Neuron (in vitro differentiated cells): ENCODE results near the gene MMD.
"Not testable (repeated sequence)": the region's sequence is repeated elsewhere in the genome, so short reads cannot be mapped to it uniquely, and the experiment has no call there.

ENCODE experiments used
- H2AFZ ChIP-seq: one replicate; pipeline ENCODE4 v1.6.1; 2013; ENCODE audit warnings: low read depth, mild to moderate bottlenecking, inconsistent platforms, low read length, moderate library complexity
- H3K27me3 ChIP-seq: one replicate; pipeline ENCODE4 v1.6.1; 2013; ENCODE audit warnings: low read length; ENCODE audit not compliant: insufficient read depth
- H3K36me3 ChIP-seq: one replicate; pipeline ENCODE4 v1.6.1; 2013; ENCODE audit warnings: low read length; ENCODE audit not compliant: insufficient read depth
- H3K4me1 ChIP-seq: one replicate; pipeline ENCODE4 v1.6.1; 2013; ENCODE audit warnings: low read length; ENCODE audit not compliant: insufficient read depth
- H3K4me3 ChIP-seq: 2 replicates; pipeline ENCODE4 v1.5.1; 2013; ENCODE audit warnings: mild to moderate bottlenecking, low read length, moderate library complexity
- H3K9me3 ChIP-seq: one replicate; pipeline ENCODE4 v1.6.1; 2013; ENCODE audit warnings: low read length

The MMD gene

GRCh38 chr17:55436224-55437158 lies 14.9 kb upstream of the MMD start:
- Histone ChIP-seq H3K36me3 (no peaks in the 10 kb centered on the region), H2AFZ (no peak overlapping the region), H3K4me3 (no peak overlapping the region), H3K27me3 (no peaks in the 10 kb centered on the region), H3K9me3 (no peaks in the 10 kb centered on the region), H3K4me1 (peaks cover 4% of the 10 kb centered on the region)

GRCh38 chr17:55435408-55435807 lies 13.8 kb upstream of the MMD start:
- no peak overlapping the region for H3K4me3 ChIP-seq
- no peaks in the 10 kb centered on the region for H3K36me3 ChIP-seq
- H3K27me3 ChIP-seq: no peaks in the 10 kb centered on the region
- peaks cover 4% of the 10 kb centered on the region for H3K4me1 ChIP-seq
- H3K9me3 ChIP-seq: no peaks in the 10 kb centered on the region
- H2AFZ ChIP-seq: no peak overlapping the region

- H3K9me3 ChIP-seq: no peaks in the 10 kb centered on the region
- H3K4me1 ChIP-seq: peaks cover 4% of the 10 kb centered on the region
- H2AFZ ChIP-seq: no peak overlapping the region
- H3K27me3 ChIP-seq: no peaks in the 10 kb centered on the region
- no peak overlapping the region for H3K4me3 ChIP-seq
- no peaks in the 10 kb centered on the region for H3K36me3 ChIP-seq
Observed at GRCh38 chr17:55434721-55435120, 13.1 kb upstream of the MMD start.

DNA sequence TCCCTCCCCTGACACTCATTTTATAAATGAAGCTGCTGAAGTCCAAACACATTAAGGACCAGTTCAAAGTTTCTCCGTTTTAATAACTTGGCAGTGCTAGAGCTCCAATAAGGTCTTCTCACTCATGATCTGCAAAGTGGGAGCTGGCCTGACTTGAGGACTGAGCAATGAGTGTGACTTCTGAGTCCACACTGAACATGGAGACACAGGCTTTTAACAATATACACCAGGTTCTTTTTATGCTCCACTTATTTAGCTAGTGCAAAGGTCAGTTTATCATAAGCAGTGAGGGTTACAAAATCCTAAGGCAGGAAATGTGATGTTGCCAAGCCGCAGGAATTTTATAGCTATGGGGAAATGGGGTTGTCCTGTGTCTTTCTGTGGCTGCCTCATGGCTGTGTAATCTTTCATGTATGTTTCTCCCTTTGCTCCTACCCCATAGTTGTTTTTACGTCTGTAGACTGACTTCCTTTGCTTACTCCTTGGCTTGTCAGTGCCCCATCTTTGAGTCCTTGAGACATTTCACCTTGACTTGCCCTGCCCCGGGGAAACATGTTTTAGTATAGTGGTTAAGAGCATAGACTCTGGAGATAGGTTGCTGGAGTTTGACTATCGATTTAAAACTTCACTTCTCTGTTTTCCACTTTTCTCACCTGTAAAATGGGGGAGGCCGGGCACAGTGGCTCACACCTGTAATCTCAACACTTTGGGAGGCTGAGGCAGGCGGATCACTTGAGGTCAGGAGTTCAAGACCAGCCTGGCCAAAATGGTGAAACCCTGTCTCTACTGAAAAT lies 12.2 kb upstream of the MMD start:
- Histone ChIP-seq H3K9me3 (no peaks in the 10 kb centered on the region), H3K27me3 (no peaks in the 10 kb centered on the region), H3K4me3 (no peak overlapping the region), H2AFZ (no peak overlapping the region), H3K4me1 (peaks cover 4% of the 10 kb centered on the region), H3K36me3 (no peaks in the 10 kb centered on the region)

GRCh38 chr17:55433029-55433628 lies 11.5 kb upstream of the MMD start:
- Histone ChIP-seq H3K4me1 (peaks cover 4% of the 10 kb centered on the region), H3K9me3 (no peaks in the 10 kb centered on the region), H2AFZ (no peak overlapping the region), H3K27me3 (no peaks in the 10 kb centered on the region), H3K36me3 (no peaks in the 10 kb centered on the region), H3K4me3 (no peak overlapping the region)

GRCh38 chr17:55432358-55433028 lies 10.9 kb upstream of the MMD start:
- Histone ChIP-seq H3K36me3 (no peaks in the 10 kb centered on the region), H3K4me3 (no peak overlapping the region), H3K27me3 (no peaks in the 10 kb centered on the region), H3K9me3 (no peaks in the 10 kb centered on the region), H2AFZ (no peak overlapping the region), H3K4me1 (peaks cover 4% of the 10 kb centered on the region)

GRCh38 chr17:55431914-55432313 lies 10.3 kb upstream of the MMD start:
- not testable (repeated sequence) for H3K27me3 ChIP-seq, H3K4me3 ChIP-seq, H3K4me1 ChIP-seq

DNA sequence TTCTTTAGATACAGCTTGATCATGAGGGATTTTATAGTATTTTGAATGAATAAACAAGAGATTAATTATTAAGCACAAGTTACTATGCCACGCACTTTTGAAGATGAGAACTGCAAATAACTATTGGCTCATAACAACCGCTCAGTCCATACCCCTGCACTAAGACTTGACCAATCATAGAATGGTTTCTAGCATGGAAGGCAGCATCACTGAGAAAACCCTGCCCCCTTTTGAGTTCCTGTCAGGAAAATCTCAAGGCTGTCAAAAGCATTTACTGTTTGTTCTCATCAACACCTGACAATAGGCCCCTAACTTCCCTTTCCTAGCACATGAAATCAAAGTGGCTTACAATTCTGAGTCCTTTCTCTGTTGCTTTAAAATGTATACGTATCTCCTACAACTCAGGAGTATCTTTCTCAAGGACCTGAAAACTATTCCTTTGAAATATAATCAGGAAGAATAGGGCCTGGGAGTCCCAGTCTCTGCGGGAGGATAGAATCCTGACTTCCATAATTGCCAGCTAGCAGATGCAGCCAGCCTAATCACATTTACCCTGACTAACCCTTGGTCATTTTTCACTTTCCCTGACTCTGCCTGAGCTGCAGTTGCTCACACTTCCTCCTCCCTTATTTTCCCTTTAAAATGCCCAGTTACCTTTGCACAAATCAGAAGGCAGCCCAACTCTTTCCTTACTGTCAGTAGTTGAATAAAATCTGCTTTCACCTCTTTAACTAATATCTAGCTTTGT lies 9.1 kb upstream of the MMD start:
- Histone ChIP-seq H3K4me1 (no peaks in the 10 kb centered on the region), H3K9me3 (no peaks in the 10 kb centered on the region), H3K27me3 (peaks cover 3% of the 10 kb centered on the region), H3K36me3 (no peaks in the 10 kb centered on the region), H3K4me3 (no peak overlapping the region), H2AFZ (peak overlapping the region; percentile 26)

More at GRCh38 chr17:55431914-55432313, 10.3 kb upstream of the MMD start:
- H3K36me3 ChIP-seq, H3K9me3 ChIP-seq, H2AFZ ChIP-seq: not testable (repeated sequence)

DNA sequence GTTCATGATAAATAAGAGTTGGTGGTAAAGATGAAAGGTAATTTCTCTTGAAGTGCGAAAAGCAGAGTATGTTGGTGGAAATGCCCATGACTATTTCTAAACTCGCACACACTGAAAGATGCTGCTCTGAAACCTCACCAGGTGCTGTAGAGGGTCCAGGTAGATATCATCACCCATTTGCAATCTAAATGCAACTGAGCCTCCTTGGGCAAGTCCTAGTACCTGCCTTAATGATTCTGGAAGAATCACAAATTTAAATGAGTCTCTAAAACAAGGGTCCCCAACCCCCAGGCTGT lies 5.9 kb upstream of the MMD start:
- H2AFZ ChIP-seq: no peak overlapping the region
- no peaks in the 10 kb centered on the region for H3K36me3 ChIP-seq
- no peaks in the 10 kb centered on the region for H3K9me3 ChIP-seq
- H3K27me3 ChIP-seq: peaks cover 3% of the 10 kb centered on the region
- H3K4me1 ChIP-seq: no peaks in the 10 kb centered on the region
- H3K4me3 ChIP-seq: no peak overlapping the region

DNA sequence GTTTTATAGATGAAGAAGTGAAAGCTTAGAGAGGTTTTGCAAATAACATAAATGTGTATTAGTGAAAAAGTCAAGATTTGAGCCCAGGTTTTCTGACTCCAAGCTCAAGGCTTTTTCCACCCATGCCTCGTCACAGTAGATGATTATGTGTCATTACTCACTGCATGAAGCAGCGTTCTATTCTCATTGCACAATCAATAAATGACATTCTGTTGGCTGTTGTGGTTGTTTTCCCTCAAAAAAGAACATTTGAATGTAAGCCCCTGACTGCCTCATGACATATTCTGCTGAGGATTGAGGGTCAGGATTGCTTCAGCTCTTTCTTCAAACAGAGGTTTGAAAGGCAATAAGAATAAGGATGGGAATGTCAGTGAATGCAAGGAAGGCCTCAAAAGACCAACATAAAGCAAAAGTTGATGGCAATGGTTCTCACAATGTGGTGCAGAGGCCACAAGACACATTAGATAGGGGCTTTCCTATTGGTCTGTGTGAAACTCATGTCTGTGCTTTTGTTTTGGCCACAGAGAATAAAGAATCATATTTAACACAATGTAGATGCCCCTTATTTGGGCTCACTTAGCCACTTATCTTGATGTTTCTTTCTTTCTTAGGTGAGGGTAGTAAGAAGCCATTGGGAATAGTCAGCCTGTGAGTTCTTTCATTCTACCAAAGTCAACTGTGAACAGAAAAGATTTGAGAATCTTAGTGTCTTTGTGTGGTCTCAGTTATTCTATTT lies 5.4 kb upstream of the MMD start:
- Histone ChIP-seq H3K27me3 (peaks cover 3% of the 10 kb centered on the region), H3K4me1 (no peaks in the 10 kb centered on the region), H3K36me3 (no peaks in the 10 kb centered on the region)

DNA sequence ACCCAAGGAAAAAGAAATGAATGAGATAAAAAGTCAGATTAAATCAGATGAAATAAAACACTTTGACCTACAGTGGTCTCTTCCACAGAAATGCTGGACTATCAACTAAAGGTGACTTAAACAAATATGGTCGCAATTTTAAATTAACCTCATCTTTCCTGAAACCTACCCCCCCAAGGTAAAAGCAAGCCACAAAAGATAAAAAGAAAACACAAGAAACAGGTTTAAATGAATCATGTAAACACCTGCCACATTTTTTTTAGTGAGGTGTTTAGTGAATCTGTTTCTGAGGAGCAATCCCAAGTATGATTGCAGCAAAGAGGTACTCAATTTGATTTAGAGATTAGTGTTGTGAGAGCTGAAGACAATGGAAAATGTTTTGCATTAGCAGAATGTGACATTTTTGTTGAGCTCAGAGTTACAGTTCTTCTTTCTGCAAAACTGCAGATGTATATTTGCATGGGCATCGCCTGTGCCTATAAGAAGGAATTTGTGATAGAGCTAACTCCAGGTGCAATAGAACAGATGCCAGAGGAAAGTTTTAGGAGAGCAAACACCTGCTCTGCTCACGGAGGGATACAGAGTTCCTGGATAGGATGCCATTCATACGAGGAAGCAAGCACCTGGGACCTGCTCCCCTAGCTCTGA lies 3.4 kb upstream of the MMD start:
- Histone ChIP-seq H2AFZ (no peak overlapping the region), H3K4me1 (peaks cover 6% of the 10 kb centered on the region), H3K4me3 (no peak overlapping the region), H3K36me3 (no peaks in the 10 kb centered on the region), H3K27me3 (peaks cover 3% of the 10 kb centered on the region), H3K9me3 (no peaks in the 10 kb centered on the region)

More for the DNA sequence above, 5.4 kb upstream of the MMD start:
- H3K4me3 ChIP-seq: no peak overlapping the region
- H3K9me3 ChIP-seq: no peaks in the 10 kb centered on the region
- H2AFZ ChIP-seq: no peak overlapping the region
